Upper lobe of left lung (tissue), 4 donors: ENCODE measurements around the gene ACTN4.

ENCODE experiments used
- POLR2A ChIP-seq, 4 donors: fragments of 450-650 bp; IDR thresholded peaks; one replicate each; pipeline ENCODE4 v1.5.1; 2016 to 2017; ENCODE audit warnings: antibody characterized with exemption in 4 of 4, mild to moderate bottlenecking in 2 of 4
- POLR2AphosphoS5 ChIP-seq, 2 donors: sonication (generic); formaldehyde crosslinking; IDR thresholded peaks; one replicate each; pipeline ENCODE4 v1.5.1; 2017; ENCODE audit warnings: antibody characterized with exemption in 2 of 2
- TF ChIP-seq, protein P1 (sequence below), 6 experiments: fragments of 450-650 bp in 4 of 6; fragments of 200-600 bp in 2 of 6; sonication (generic) in 2 of 6; IDR thresholded peaks; one replicate each; pipeline ENCODE4 v1.5.1; 2016 to 2019; ENCODE audit warnings: antibody characterized with exemption in 6 of 6

DNA sequence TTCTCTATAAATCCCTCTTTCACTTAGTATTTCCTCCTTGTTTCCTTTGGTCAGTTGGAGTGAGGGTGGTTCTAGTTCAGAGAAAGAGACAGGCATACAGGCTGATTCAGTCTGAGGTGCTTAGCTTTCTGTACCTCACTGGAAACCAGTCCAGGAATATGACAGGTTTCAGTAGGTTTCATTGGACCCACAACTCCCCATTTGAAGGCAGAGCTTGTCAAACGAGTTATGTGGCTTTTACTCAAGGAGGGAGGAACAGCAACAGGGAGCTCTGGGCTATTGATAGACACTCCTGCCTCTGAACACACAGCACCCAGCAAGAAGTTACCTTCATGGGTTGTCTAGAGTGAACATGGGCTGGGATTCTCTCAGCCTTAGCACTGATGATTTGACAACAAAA, 14.5 kb downstream of the ACTN4 start:
- TF ChIP-seq, protein P1, sequence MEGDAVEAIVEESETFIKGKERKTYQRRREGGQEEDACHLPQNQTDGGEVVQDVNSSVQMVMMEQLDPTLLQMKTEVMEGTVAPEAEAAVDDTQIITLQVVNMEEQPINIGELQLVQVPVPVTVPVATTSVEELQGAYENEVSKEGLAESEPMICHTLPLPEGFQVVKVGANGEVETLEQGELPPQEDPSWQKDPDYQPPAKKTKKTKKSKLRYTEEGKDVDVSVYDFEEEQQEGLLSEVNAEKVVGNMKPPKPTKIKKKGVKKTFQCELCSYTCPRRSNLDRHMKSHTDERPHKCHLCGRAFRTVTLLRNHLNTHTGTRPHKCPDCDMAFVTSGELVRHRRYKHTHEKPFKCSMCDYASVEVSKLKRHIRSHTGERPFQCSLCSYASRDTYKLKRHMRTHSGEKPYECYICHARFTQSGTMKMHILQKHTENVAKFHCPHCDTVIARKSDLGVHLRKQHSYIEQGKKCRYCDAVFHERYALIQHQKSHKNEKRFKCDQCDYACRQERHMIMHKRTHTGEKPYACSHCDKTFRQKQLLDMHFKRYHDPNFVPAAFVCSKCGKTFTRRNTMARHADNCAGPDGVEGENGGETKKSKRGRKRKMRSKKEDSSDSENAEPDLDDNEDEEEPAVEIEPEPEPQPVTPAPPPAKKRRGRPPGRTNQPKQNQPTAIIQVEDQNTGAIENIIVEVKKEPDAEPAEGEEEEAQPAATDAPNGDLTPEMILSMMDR (IDR thresholded peaks at IDR 0.05) = no peak
- TF ChIP-seq POLR2AphosphoS5 (IDR thresholded peaks at IDR 0.05) (peak in 1 of 2 donors; percentile 12), POLR2A (IDR thresholded peaks at IDR 0.05) (peak in 1 of 4 donors; percentile 53)
